NCI-H1417 treated with DMSO at 0.1 percent for 48 hours (cell line): ENCODE data around the gene POMGNT2.

Experiments
- DNase-seq: peaks from one replicate; lab custom pipeline; 2025; lab: John Stamatoyannopoulos, UW

Gene POMGNT2

GRCh38 chr3:43043793-43044192, 62.1 kb downstream of the POMGNT2 start:
- DNase-seq, result no peak

- DNase-seq, result no peak
Observed at GRCh38 chr3:43043071-43043766, 62.7 kb downstream of the POMGNT2 start.

DNA sequence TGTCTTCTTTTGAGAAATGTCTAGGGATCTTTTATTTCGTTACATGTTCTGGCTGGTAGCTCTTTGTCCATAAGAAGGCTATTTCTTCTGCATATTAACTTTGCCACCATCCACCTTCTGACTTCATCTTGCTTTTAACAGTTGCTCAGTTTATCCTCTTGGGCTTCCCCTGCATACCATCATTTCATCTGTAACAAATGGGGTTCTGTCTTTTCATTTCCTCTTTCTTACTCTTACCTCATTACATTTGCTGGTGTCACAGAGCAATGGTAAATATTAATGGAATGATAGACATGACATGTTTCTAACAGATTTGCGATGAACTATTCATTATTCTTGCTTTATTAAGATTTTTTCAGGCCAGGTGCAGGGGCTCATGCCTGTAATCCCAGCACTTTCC, 64.4 kb downstream of the POMGNT2 start:
- no peak for DNase-seq

DNA sequence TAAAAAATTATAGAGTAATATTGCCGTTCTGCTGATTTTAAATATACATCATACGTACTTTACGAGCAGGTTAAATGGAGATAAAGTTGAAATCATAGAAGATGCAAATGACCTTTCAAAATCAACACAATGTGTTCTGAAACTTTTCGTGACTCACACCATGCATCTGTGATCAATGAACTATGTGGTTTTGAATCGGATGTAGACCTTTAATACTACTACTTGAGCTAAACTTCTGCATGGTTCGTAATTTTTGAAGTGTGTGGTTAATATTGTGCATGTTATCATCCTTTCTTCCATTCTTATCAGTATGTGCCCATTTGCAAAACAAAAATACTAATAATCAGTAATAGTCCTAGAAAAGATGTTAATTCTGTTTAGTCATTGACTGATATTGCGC, 67.9 kb downstream of the POMGNT2 start:
- DNase-seq, result no peak

GRCh38 chr3:43036621-43037423, 69.1 kb downstream of the POMGNT2 start:
- no peak for DNase-seq

- no peak for DNase-seq
Observed at GRCh38 chr3:43035801-43036365, 70.0 kb downstream of the POMGNT2 start.

- DNase-seq, result no peak
Observed at GRCh38 chr3:43034911-43035310, 71.0 kb downstream of the POMGNT2 start.

DNA sequence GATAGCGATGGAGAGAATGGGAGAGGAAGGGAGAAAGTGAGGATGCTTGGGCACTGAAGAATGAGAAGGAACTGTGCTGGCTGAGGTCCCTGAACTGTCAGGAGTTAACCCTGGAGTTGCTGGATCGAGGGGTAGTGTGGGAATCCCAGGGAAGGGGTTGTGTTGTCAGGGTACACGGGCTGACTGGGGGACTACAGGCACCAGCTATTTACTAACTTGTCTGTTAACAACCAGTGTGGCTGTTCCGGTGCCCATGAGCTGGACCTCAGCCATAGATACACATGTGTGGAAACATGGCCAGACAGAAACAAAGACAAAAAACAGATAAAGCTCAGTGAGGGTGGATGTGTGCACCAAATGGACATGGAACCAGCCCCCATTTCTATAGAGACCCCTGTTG, 71.7 kb downstream of the POMGNT2 start:
- no peak for DNase-seq

- no peak for DNase-seq
Observed at GRCh38 chr3:43032646-43033628, 72.9 kb downstream of the POMGNT2 start.

GRCh38 chr3:43031889-43032545, 73.9 kb downstream of the POMGNT2 start:
- no peak for DNase-seq

- no peak for DNase-seq
Observed at GRCh38 chr3:43031485-43031884, 74.4 kb downstream of the POMGNT2 start.

- no peak for DNase-seq
Observed at GRCh38 chr3:43030162-43030935, 75.5 kb downstream of the POMGNT2 start.
